ENCODE measurements around the gene TAB2. TPM values are rescaled to one million over a fixed set of nuclear protein-coding genes. Genes with fewer than 3 reads are reported as not detected.

The TAB2 gene
- total RNA-seq, 2 experiments from 2014 or later, result 121 to 123 TPM

- H3K27ac Mint-ChIP-seq, result no peak overlapping the region
- ChIA-PET POLR2A (no interaction called here), CTCF (interaction anchor here (0.6 kb wide), 1 partner anchor 157 kb away, joined by 4 read pairs; no protein-coding TSS in a partner anchor)
- intact Hi-C loops (cut with DNase I, micrococcal nuclease), result no loop called here
- H3K9me3 Mint-ChIP-seq, result no peaks in the 10 kb centered on the region
- Histone ChIP-seq H3K9me3 (ENCODE audit: control insufficient read depth in 1 of 2, insufficient read depth in 1 of 2, low read length in 2 of 2) (no peaks in the 10 kb centered on the region), H3K4me3 (ENCODE audit: low read length) (no peak overlapping the region), H3K27me3 (ENCODE audit: control insufficient read depth in 1 of 2, insufficient read depth in 2 of 2, low read length in 2 of 2) (no peaks in the 10 kb centered on the region), H3K4me1 (ENCODE audit: insufficient read depth, low read length) (peaks cover under 1% of the 10 kb centered on the region), H3K27ac (ENCODE audit: low read depth in 1 of 2, low read length in 2 of 2) (no peak overlapping the region), H3K36me3 (ENCODE audit: insufficient read depth, low read length) (no peaks in the 10 kb centered on the region)
- TF ChIP-seq CTCF (IDR thresholded peaks at IDR 0.05), result no peak
- no peaks in the 10 kb centered on the region for H3K36me3 Mint-ChIP-seq (ENCODE audit: low read depth)
- peaks cover 10% of the 10 kb centered on the region for H3K4me1 Mint-ChIP-seq (ENCODE audit: low read depth)
- DNase-seq (peak in 1 of 14 experiments; percentile 35), ATAC-seq (ENCODE audit: poor library complexity) (no peak)
- no peak overlapping the region for H3K4me3 Mint-ChIP-seq
- H3K27me3 Mint-ChIP-seq, result no peaks in the 10 kb centered on the region
Measured at GRCh38 chr6:149437212-149437611, 119.7 kb downstream of the TAB2 start.

- Histone ChIP-seq H3K27me3 (ENCODE audit: control insufficient read depth in 1 of 2, insufficient read depth in 2 of 2, low read length in 2 of 2) (no peaks in the 10 kb centered on the region), H3K4me3 (ENCODE audit: low read length) (no peak overlapping the region), H3K27ac (ENCODE audit: low read depth in 1 of 2, low read length in 2 of 2) (no peak overlapping the region), H3K9me3 (ENCODE audit: control insufficient read depth in 1 of 2, insufficient read depth in 1 of 2, low read length in 2 of 2) (no peaks in the 10 kb centered on the region), H3K4me1 (ENCODE audit: insufficient read depth, low read length) (no peaks in the 10 kb centered on the region), H3K36me3 (ENCODE audit: insufficient read depth, low read length) (no peaks in the 10 kb centered on the region)
- Mint-ChIP-seq H3K27ac (no peak overlapping the region), H3K4me3 (no peak overlapping the region), H3K27me3 (no peaks in the 10 kb centered on the region), H3K36me3 (ENCODE audit: low read depth) (no peaks in the 10 kb centered on the region), H3K9me3 (no peaks in the 10 kb centered on the region), H3K4me1 (ENCODE audit: low read depth) (peaks cover 10% of the 10 kb centered on the region)
- no peak for TF ChIP-seq CTCF (IDR thresholded peaks at IDR 0.05)
- ATAC-seq (ENCODE audit: poor library complexity) (no peak), DNase-seq (no peak)
- ChIA-PET CTCF (no interaction called here), POLR2A (no interaction called here)
- intact Hi-C loops (cut with DNase I, micrococcal nuclease), result no loop called here
Measured at GRCh38 chr6:149438855-149439254, 121.3 kb downstream of the TAB2 start.

GRCh38 chr6:149439626-149440025, 122.1 kb downstream of the TAB2 start:
- H3K4me3 Mint-ChIP-seq, result no peak overlapping the region
- H3K27ac ChIP-seq (ENCODE audit: low read depth in 1 of 2, low read length in 2 of 2), result no peak overlapping the region
- no peaks in the 10 kb centered on the region for H3K9me3 Mint-ChIP-seq
- H3K36me3 ChIP-seq (ENCODE audit: insufficient read depth, low read length), result no peaks in the 10 kb centered on the region
- H3K36me3 Mint-ChIP-seq (ENCODE audit: low read depth), result no peaks in the 10 kb centered on the region
- no peak for ATAC-seq (ENCODE audit: poor library complexity)
- peaks cover 10% of the 10 kb centered on the region for H3K4me1 Mint-ChIP-seq (ENCODE audit: low read depth)
- no peaks in the 10 kb centered on the region for H3K9me3 ChIP-seq (ENCODE audit: control insufficient read depth in 1 of 2, insufficient read depth in 1 of 2, low read length in 2 of 2)
- H3K27me3 Mint-ChIP-seq, result no peaks in the 10 kb centered on the region
- H3K4me1 ChIP-seq (ENCODE audit: insufficient read depth, low read length), result no peaks in the 10 kb centered on the region
- H3K4me3 ChIP-seq (ENCODE audit: low read length), result no peak overlapping the region
- H3K27ac Mint-ChIP-seq, result no peak overlapping the region
- ChIA-PET POLR2A (no interaction called here), CTCF (no interaction called here)
- no peaks in the 10 kb centered on the region for H3K27me3 ChIP-seq (ENCODE audit: control insufficient read depth in 1 of 2, insufficient read depth in 2 of 2, low read length in 2 of 2)
- no peak for DNase-seq
- intact Hi-C loops (cut with DNase I, micrococcal nuclease), result no loop called here
- TF ChIP-seq CTCF (IDR thresholded peaks at IDR 0.05), result no peak

Data from CD4-positive, alpha-beta T cell (primary cell).